ENCODE results near the gene IFI44L.

The IFI44L gene

GRCh38 chr1:78645723-78646122 lies 25.5 kb downstream of the IFI44L start:
- peak overlapping the region; percentile 23; the same call in 1 of the 2 replicates for H2AFZ ChIP-seq (ENCODE audit: low read depth, low read length)
- peak overlapping the region; percentile 29; the same call in 1 of the 2 replicates for H3K9ac ChIP-seq (ENCODE audit: low read depth, low read length)
- peaks cover 37% of the 10 kb centered on the region for H3K4me1 ChIP-seq (ENCODE audit: insufficient read depth, low read length)
- TF ChIP-seq CTCF (IDR thresholded peaks at IDR 0.05; ENCODE audit: borderline replicate concordance, extremely low read depth, low read length, poor library complexity, severe bottlenecking) (no peak), EZH2 (IDR thresholded peaks at IDR 0.05; ENCODE audit: borderline replicate concordance, low read depth, low read length, severe bottlenecking) (no peak)
- peaks cover 11% of the 10 kb centered on the region for H3K79me2 ChIP-seq (ENCODE audit: insufficient read depth, low read length)
- H3K27me3 ChIP-seq (ENCODE audit: insufficient read depth, low read length, poor library complexity), result no peaks in the 10 kb centered on the region
- H3K27ac ChIP-seq (ENCODE audit: low read length), result peak overlapping the region; percentile 66
- H3K4me3 ChIP-seq (ENCODE audit: low read depth in 1 of 2, low read length in 2 of 2), result peak overlapping the region in 1 of 2 experiments; percentile 12; a peak in 2 of 4 replicates
- ATAC-seq (ENCODE audit: insufficient read depth, low read depth), result peak; percentile 87
- peak; percentile 72 for DNase-seq
- H4K20me1 ChIP-seq (ENCODE audit: insufficient read depth, low read length), result no peaks in the 10 kb centered on the region
- peaks cover 4% of the 10 kb centered on the region for H3K9me3 ChIP-seq (ENCODE audit: insufficient read depth, low read length, severe bottlenecking)
- no peaks in the 10 kb centered on the region for H3K36me3 ChIP-seq (ENCODE audit: insufficient read depth, low read length)
- peak overlapping the region; percentile 40 for H3K4me2 ChIP-seq (ENCODE audit: insufficient read depth, low read length)

- no peak overlapping the region for H3K4me2 ChIP-seq (ENCODE audit: insufficient read depth, low read length)
- H2AFZ ChIP-seq (ENCODE audit: low read depth, low read length), result no peak overlapping the region
- ATAC-seq (ENCODE audit: insufficient read depth, low read depth) (no peak), DNase-seq (no peak)
- H3K9ac ChIP-seq (ENCODE audit: low read depth, low read length), result no peak overlapping the region
- H3K36me3 ChIP-seq (ENCODE audit: insufficient read depth, low read length), result no peaks in the 10 kb centered on the region
- H3K9me3 ChIP-seq (ENCODE audit: insufficient read depth, low read length, severe bottlenecking), result peaks cover 4% of the 10 kb centered on the region
- no peaks in the 10 kb centered on the region; the same call in 1 of the 2 replicates for H4K20me1 ChIP-seq (ENCODE audit: insufficient read depth, low read length)
- TF ChIP-seq CTCF (IDR thresholded peaks at IDR 0.05; ENCODE audit: borderline replicate concordance, extremely low read depth, low read length, poor library complexity, severe bottlenecking) (no peak), EZH2 (IDR thresholded peaks at IDR 0.05; ENCODE audit: borderline replicate concordance, low read depth, low read length, severe bottlenecking) (no peak)
- H3K4me1 ChIP-seq (ENCODE audit: insufficient read depth, low read length), result peaks cover 45% of the 10 kb centered on the region
- peak overlapping the region; percentile 43 for H3K27ac ChIP-seq (ENCODE audit: low read length)
- H3K4me3 ChIP-seq (ENCODE audit: low read depth in 1 of 2, low read length in 2 of 2), result no peak overlapping the region
- no peaks in the 10 kb centered on the region for H3K27me3 ChIP-seq (ENCODE audit: insufficient read depth, low read length, poor library complexity)
- H3K79me2 ChIP-seq (ENCODE audit: insufficient read depth, low read length), result peaks cover 26% of the 10 kb centered on the region
Measured at GRCh38 chr1:78647238-78647637, 27.0 kb downstream of the IFI44L start.

- peak; percentile 89 for DNase-seq
- H4K20me1 ChIP-seq (ENCODE audit: insufficient read depth, low read length), result no peaks in the 10 kb centered on the region; the same call in 1 of the 2 replicates
- peaks cover 48% of the 10 kb centered on the region for H3K79me2 ChIP-seq (ENCODE audit: insufficient read depth, low read length)
- H3K27me3 ChIP-seq (ENCODE audit: insufficient read depth, low read length, poor library complexity), result no peaks in the 10 kb centered on the region
- H3K9me3 ChIP-seq (ENCODE audit: insufficient read depth, low read length, severe bottlenecking), result peaks cover 4% of the 10 kb centered on the region
- H3K9ac ChIP-seq (ENCODE audit: low read depth, low read length), result peak within 1 kb of the TSS; percentile 51
- H3K27ac ChIP-seq (ENCODE audit: low read length), result peak within 1 kb of the TSS; percentile 78
- H3K36me3 ChIP-seq (ENCODE audit: insufficient read depth, low read length), result peaks cover 4% of the 10 kb centered on the region; the same call in 1 of the 2 replicates
- ATAC-seq (ENCODE audit: insufficient read depth, low read depth), result peak; percentile 81
- TF ChIP-seq CTCF (IDR thresholded peaks at IDR 0.05; ENCODE audit: borderline replicate concordance, extremely low read depth, low read length, poor library complexity, severe bottlenecking) (no peak), EZH2 (IDR thresholded peaks at IDR 0.05; ENCODE audit: borderline replicate concordance, low read depth, low read length, severe bottlenecking) (no peak)
- H2AFZ ChIP-seq (ENCODE audit: low read depth, low read length), result peak within 1 kb of the TSS; percentile 58
- H3K4me3 ChIP-seq (ENCODE audit: low read depth in 1 of 2, low read length in 2 of 2), result peak within 1 kb of the TSS; percentile 42 to 62
- peak within 1 kb of the TSS; percentile 68 for H3K4me2 ChIP-seq (ENCODE audit: insufficient read depth, low read length)
- peaks cover 62% of the 10 kb centered on the region for H3K4me1 ChIP-seq (ENCODE audit: insufficient read depth, low read length)
Measured at GRCh38 chr1:78649628-78650027, 29.4 kb downstream of the IFI44L start, which contains the start of gene IFI44. Gene IFI44 (plus strand): TSS chr1:78649831. CDS start chr1:78650196, 365 bp downstream.

Measured in DND-41 (cell line).